ENCODE results near the gene MXRA8.

MXRA8 gene

DNA sequence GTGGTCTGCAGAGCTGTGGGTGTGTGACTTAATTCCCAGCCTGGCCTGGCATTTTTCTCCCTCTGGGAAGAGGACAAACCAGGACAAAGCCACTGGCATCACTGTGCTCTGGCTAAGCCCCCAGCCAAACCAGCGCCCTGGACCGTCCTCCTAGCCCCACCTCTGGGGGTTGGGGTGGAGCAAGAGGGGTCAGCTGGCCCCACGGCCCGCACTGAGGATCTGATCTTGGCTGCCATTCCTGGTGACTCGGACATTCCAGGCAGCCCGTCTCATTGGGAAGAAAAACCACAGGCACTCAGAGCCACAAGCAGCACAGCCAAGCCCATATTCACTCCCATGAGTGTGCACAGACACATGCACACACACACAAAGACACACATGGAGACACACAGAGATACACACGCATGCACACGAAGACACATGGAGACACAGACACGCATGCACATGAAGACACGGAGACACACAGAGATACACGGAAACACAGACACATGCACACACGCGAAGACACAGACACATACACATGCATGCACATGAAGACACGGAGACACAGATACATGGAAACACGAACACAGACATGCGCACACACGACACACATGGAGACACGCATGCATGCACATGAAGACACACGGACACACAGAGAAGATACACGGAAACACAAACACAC is 2.3 kb upstream of the MXRA8 start:
- POLR2A ChIA-PET: no interaction called here
- TF ChIP-seq CTBP1 (IDR thresholded peaks at IDR 0.05; ENCODE audit: borderline replicate concordance): no peak
- no peak for TF ChIP-seq FOXM1 (IDR thresholded peaks at IDR 0.05; ENCODE audit: borderline replicate concordance)
- no peak for TF ChIP-seq FOXK2 (IDR thresholded peaks at IDR 0.05)
- TF ChIP-seq ARNT (IDR thresholded peaks at IDR 0.05): no peak
- TF ChIP-seq TARDBP (IDR thresholded peaks at IDR 0.05): no peak
- no peak for TF ChIP-seq FOXA1 (IDR thresholded peaks at IDR 0.05)
- TF ChIP-seq ZNF384 (IDR thresholded peaks at IDR 0.05): no peak
- no peak for TF ChIP-seq PKNOX1 (IDR thresholded peaks at IDR 0.05)
- no peak for TF ChIP-seq L3MBTL2 (conservative IDR thresholded peaks at IDR 0.05)
- no peak for TF ChIP-seq ELF4 (IDR thresholded peaks at IDR 0.05)
- no peak for TF ChIP-seq HDGF (IDR thresholded peaks at IDR 0.05; ENCODE audit: borderline replicate concordance)
- no peak for TF ChIP-seq SUZ12 (IDR thresholded peaks at IDR 0.05)
- no peak for TF ChIP-seq BHLHE40 (IDR thresholded peaks at IDR 0.05; ENCODE audit: borderline replicate concordance)
- no peak for TF ChIP-seq LEF1 (IDR thresholded peaks at IDR 0.05; ENCODE audit: borderline replicate concordance)
- no peak for TF ChIP-seq SP1 (IDR thresholded peaks at IDR 0.05)
- TF ChIP-seq NFRKB (IDR thresholded peaks at IDR 0.05): no peak
- no peak for DNase-seq (ENCODE audit: extremely low spot score)
- CTCF ChIA-PET: no interaction called here

- POLR2A ChIA-PET: no interaction called here
- no peak for DNase-seq (ENCODE audit: extremely low spot score)
- CTCF ChIA-PET: no interaction called here
- TF ChIP-seq ARNT (IDR thresholded peaks at IDR 0.05): no peak
Observed at GRCh38 chr1:1359664-1360468, 1.5 kb upstream of the MXRA8 start.

- ChIA-PET CTCF (no interaction called here), POLR2A (interaction anchor here (2.3 kb wide), 1 partner anchor 16 kb away, joined by 8 read pairs; the partner anchor contains the start of gene AURKAIP1)
- DNase-seq (ENCODE audit: extremely low spot score): no peak
- TF ChIP-seq ELF4 (IDR thresholded peaks at IDR 0.05) (no peak), NFRKB (IDR thresholded peaks at IDR 0.05) (no peak), BHLHE40 (IDR thresholded peaks at IDR 0.05; ENCODE audit: borderline replicate concordance) (no peak), CTBP1 (IDR thresholded peaks at IDR 0.05; ENCODE audit: borderline replicate concordance) (no peak), SP1 (IDR thresholded peaks at IDR 0.05) (no peak), FOXM1 (IDR thresholded peaks at IDR 0.05; ENCODE audit: borderline replicate concordance) (no peak), FOXA1 (IDR thresholded peaks at IDR 0.05) (no peak), ARNT (IDR thresholded peaks at IDR 0.05) (no peak), LEF1 (IDR thresholded peaks at IDR 0.05; ENCODE audit: borderline replicate concordance) (no peak), FOXK2 (IDR thresholded peaks at IDR 0.05) (no peak), PKNOX1 (IDR thresholded peaks at IDR 0.05) (no peak), L3MBTL2 (conservative IDR thresholded peaks at IDR 0.05) (no peak), ZNF384 (IDR thresholded peaks at IDR 0.05) (no peak), TARDBP (IDR thresholded peaks at IDR 0.05) (no peak), HDGF (IDR thresholded peaks at IDR 0.05; ENCODE audit: borderline replicate concordance) (no peak), SUZ12 (IDR thresholded peaks at IDR 0.05) (no peak)
Observed at GRCh38 chr1:1359308-1359663, 931 bp upstream of the MXRA8 start.

DNA sequence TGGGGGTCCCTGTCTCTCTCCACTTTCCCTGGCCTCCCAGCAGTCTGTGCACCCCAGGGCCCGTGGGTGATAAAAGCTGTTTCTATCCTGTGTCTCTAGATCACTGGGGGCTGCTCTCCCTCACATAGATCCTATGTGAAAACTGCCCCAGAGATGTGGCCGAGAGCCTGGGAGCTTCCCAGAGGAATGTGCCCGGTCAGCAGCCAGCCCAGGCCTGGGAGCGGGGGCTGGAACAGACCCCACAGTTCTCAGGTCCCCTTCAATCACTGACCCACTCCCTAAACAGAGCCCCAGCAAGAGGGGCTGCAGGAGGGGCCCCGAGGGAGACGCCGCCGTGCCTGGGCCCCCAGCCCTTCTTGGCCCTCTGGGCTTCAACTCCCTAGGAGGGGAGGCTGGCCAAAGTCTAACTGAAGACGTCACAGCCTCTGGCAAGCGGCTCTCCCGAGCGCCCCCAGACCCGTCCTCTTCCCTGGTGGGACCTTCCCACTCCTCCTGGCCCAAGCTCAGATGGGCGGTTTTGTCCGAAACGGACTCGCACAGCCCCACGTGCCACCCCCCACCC is 403 bp downstream of the MXRA8 start:
- CTCF ChIA-PET: interaction anchor here (0.8 kb wide), 1 partner anchor 14 kb away, joined by 4 read pairs; no protein-coding TSS in a partner anchor
- DNase-seq (ENCODE audit: extremely low spot score): no peak
- POLR2A ChIA-PET: interaction anchor here (2.3 kb wide), 1 partner anchor 17 kb away, joined by 8 read pairs; the partner anchor contains the start of gene AURKAIP1
- TF ChIP-seq ARNT (IDR thresholded peaks at IDR 0.05) (no peak), SP1 (IDR thresholded peaks at IDR 0.05) (no peak), FOXK2 (IDR thresholded peaks at IDR 0.05) (no peak), PKNOX1 (IDR thresholded peaks at IDR 0.05) (no peak), L3MBTL2 (conservative IDR thresholded peaks at IDR 0.05) (no peak), FOXA1 (IDR thresholded peaks at IDR 0.05) (no peak), NFRKB (IDR thresholded peaks at IDR 0.05) (no peak), HDGF (IDR thresholded peaks at IDR 0.05; ENCODE audit: borderline replicate concordance) (no peak), TARDBP (IDR thresholded peaks at IDR 0.05) (no peak)

DNA sequence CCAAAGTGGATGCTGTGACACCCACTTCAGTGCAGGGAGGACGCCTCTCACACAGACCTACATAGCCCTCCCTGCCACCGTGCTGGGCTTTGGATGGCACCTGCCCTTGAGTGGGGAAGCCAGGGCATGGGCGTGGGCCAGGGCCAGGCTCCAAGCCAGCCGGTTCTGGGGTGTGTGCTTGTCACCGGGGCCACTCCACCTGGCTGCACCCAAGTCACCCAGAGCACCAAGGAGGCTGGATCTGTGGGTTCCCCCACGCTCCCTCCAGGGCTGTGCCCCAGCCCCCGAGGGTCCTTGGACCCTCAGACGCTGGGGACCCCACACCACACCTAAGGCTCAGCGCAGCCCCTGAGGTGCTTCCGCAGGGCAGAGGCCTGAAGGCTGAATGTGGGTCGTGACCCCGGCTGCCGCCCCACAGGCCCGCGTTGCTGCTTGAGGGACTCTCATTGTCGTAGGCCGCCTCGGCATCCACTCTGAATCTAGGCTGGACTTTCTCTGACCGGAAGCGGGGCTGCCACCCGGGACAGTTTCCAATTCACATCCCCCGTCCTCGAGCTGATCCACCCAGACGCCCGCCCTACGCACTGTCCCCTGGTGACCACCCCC is 1.5 kb downstream of the MXRA8 start:
- POLR2A ChIA-PET: interaction anchor here (2.3 kb wide), 1 partner anchor 18 kb away, joined by 8 read pairs; the partner anchor contains the start of gene AURKAIP1
- TF ChIP-seq PKNOX1 (IDR thresholded peaks at IDR 0.05) (no peak), FOXA1 (IDR thresholded peaks at IDR 0.05) (no peak), SUZ12 (IDR thresholded peaks at IDR 0.05) (no peak), FOXK2 (IDR thresholded peaks at IDR 0.05) (no peak), LEF1 (IDR thresholded peaks at IDR 0.05; ENCODE audit: borderline replicate concordance) (no peak), CTBP1 (IDR thresholded peaks at IDR 0.05; ENCODE audit: borderline replicate concordance) (no peak), SP1 (IDR thresholded peaks at IDR 0.05) (no peak), NFRKB (IDR thresholded peaks at IDR 0.05) (no peak), FOXM1 (IDR thresholded peaks at IDR 0.05; ENCODE audit: borderline replicate concordance) (no peak), BHLHE40 (IDR thresholded peaks at IDR 0.05; ENCODE audit: borderline replicate concordance) (no peak), ARNT (IDR thresholded peaks at IDR 0.05) (no peak), ELF4 (IDR thresholded peaks at IDR 0.05) (no peak), TARDBP (IDR thresholded peaks at IDR 0.05) (no peak)

More for the DNA sequence above, 1.5 kb downstream of the MXRA8 start:
- CTCF ChIA-PET: interaction anchor here (0.8 kb wide), 1 partner anchor 15 kb away, joined by 4 read pairs; no protein-coding TSS in a partner anchor
- DNase-seq (ENCODE audit: extremely low spot score): no peak

Measured in HEK293T (cell line).